DMS153 treated with DMSO at 0.1 percent for 48 hours (cell line): ENCODE data around the gene TRIM61.
"Not testable (repeated sequence)": the region's sequence is repeated elsewhere in the genome, so short reads cannot be mapped to it uniquely, and the experiment has no call there.

Source experiments
- DNase-seq: peaks from one replicate; lab custom pipeline; 2025; ENCODE audit not compliant: unreplicated experiment; lab: John Stamatoyannopoulos, UW

Gene TRIM61

DNA sequence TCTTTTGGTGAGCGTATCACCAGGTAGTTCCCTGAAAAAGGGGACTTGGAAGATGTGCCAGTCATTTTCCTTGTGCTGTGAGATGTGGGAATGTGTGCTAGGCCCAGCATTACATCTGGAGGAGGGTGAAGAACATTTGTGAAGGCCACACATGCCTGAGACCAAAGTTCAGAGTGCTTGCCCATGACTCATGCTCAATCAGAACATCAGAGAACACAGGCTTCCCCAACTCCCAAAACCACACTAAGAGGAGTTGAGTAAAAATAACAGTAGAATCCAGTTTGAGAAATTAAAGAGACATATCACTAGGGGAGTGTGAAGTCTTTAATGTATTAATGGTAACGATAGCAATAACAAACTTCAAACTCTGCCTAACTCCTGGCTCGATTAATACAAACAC is 18.0 kb downstream of the TRIM61 start:
- DNase-seq = not testable (repeated sequence)

DNA sequence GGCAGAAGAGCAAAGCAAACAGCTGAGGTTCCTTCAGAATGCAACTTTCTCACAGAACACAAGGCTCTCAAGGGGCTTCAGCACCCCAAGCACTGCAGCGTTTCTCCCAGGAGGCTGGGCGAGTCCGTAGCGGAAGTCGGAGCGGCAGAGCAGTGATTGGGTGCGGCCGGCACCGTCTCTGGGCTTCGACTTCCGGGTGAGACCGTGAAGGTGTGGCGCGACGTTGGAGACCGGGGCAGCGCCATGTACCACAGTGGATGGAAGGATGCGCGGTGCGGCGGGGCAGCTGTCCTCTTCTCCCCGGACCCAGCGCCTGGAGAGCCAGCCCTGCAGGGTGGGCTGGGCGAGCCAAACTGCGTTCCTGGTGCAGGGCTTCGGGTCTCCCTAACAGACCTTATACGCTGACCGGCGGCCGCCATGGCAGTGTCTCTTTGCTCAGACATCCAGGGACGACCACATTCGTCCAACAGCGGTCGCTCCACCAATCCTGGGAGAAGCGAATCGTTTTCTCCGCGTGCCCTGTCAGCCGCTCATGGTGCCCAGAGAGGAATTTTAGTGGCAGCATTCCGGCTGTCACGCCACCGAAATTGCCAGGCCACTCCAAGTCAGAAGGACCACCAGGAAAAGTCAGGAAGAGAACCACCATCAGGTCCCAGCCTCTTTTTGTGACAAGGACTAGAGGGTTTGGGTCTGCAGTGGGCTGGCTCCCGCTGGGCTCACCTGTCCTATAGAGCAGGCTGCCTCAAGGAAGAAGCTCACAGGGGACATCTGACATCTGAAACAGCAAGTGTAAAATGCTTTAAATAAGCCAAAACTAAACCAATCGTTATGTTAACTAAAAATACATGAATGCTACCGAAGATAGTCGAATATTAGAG is 20.5 kb downstream of the TRIM61 start:
- peak; percentile 55 for DNase-seq

DNA sequence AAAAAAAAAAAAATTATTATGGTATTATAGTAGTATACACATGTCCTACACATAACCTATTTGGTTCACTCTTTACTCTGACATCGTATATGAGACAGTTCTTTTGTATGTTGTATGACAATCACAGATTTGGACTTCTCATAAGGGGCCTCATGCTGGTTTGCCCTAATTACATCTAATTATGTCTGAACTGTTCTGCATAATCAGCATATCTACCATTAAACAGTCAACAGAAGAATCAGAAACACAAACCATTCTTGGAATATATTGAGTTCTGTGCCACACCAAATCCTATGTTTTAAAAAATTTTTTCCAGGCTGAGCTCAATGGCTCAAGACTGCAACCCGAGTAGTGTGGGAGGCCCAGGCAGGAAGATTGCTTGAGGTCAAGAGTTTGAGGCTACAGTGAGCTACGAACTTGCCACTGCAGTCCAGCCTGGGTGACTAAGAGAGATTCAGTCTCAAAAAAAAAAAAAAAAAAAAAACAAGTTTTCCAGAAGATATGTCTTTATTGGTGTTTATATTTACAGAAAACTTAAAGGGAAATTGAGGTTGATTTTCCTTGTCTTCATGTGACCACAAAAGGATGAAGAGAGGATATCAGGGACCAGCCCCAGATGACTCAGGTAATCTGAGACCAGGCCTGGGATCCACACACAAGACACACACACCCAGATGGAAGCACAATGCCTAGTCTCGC is 22.2 kb downstream of the TRIM61 start:
- no peak for DNase-seq

DNA sequence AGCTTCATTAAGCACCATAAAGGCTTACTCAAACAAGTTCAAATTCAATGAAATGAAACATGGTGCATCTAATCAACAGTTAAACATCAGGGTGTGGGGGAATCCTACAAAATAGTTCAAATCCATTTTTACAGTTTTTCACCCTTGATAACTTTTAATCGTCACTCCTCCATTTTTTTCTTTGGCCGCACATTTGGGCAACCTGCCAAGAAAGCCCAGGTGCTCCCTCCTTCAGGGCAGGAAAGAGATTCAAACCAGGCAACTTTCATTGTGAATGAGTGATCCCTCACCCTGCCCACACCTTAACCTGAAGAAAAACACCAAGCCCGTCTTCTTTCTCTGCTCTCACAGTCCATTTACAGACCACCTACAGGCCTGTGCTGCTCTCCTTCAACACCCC is 24.9 kb downstream of the TRIM61 start:
- DNase-seq = no peak

GRCh38 chr4:164949448-164950143 is 27.9 kb downstream of the TRIM61 start:
- DNase-seq = no peak

- DNase-seq = no peak
Measured at GRCh38 chr4:164948975-164949374, 28.5 kb downstream of the TRIM61 start.

DNA sequence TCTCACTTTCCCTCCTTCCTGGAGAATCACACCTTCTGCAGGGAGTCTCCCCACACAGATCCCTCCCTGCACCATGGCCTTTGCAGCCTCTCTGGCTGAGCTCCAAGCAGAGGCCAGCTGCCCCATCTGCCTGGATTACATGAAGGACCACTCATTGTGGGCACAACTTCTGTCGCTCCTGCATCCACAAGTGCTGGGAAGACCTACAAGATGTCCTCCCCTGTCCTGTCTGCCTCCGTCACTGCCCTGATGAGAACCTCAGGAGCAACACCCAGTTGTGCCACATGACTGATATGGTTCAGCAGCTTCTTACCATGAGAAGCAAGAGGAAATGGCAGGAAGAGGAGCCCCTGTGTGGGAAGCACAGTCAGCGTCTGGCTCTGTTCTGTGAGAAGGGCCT is 29.5 kb downstream of the TRIM61 start:
- DNase-seq = not testable (repeated sequence)

GRCh38 chr4:164946810-164947209 is 30.6 kb downstream of the TRIM61 start:
- no peak for DNase-seq

- no peak for DNase-seq
Measured at GRCh38 chr4:164945146-164945545, 32.3 kb downstream of the TRIM61 start.

GRCh38 chr4:164943192-164943591 is 34.3 kb downstream of the TRIM61 start:
- DNase-seq = no peak

DNA sequence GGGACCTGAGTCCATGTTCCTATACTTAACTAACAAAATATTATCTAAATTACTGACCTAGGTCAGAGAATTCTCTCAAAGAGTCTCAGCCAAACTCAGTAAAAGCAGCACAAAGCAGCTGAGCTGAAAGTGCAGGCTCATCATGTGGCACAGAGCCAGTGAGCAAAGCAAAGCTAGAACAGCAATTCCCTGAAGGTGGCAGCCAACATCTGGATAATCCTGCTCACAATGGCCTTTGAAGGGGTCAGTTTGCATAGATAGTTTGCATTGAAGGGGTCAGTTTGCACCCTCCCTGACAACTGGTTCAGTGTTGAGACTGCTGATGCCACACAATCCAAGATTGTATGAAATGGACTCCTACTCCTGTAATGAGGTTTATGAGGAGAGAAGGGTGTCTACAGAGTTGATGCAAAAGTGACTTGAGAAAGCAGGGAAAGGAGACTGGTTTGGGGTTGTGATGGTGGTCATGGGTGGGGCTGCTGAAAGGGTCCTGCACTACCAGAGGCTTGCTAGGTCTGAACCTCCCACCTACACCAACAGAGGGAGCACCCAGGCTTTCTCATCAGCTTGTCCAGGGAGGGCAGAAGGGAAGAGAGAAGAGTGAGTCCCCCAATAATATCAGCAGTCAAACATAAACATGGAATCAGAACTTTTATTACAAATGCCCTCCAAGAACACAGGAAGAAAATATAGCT is 39.7 kb downstream of the TRIM61 start:
- DNase-seq = no peak

GRCh38 chr4:164935865-164936606 is 41.4 kb downstream of the TRIM61 start:
- DNase-seq = not testable (repeated sequence)

- DNase-seq = no peak
Measured at GRCh38 chr4:164935363-164935762, 42.1 kb downstream of the TRIM61 start.

GRCh38 chr4:164933244-164933643 is 44.2 kb downstream of the TRIM61 start:
- no peak for DNase-seq

- DNase-seq = no peak
Measured at GRCh38 chr4:164931551-164932324, 45.7 kb downstream of the TRIM61 start.

GRCh38 chr4:164930647-164931046 is 46.8 kb downstream of the TRIM61 start:
- no peak for DNase-seq

- not testable (repeated sequence) for DNase-seq
Measured at GRCh38 chr4:164927101-164927500, 50.4 kb downstream of the TRIM61 start.

DNA sequence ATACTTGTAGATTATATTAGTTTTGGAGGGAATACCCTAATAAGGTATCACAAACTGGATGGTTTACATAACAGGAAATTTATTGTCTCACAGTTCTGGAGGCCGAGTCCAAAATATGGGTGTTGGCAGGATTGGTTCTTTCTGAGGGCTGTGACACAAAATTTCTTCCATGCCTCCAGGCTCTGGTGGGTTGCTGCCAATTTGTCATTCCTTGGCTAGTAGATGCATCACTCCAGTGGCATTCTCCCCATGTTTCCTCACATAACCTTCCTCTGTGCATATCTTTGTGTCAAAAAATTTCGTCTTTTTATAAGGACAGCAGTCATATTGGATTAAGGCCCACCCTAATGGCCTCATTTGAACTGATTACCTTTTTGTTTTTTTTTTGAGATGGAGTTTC is 51.2 kb downstream of the TRIM61 start:
- DNase-seq = no peak

DNA sequence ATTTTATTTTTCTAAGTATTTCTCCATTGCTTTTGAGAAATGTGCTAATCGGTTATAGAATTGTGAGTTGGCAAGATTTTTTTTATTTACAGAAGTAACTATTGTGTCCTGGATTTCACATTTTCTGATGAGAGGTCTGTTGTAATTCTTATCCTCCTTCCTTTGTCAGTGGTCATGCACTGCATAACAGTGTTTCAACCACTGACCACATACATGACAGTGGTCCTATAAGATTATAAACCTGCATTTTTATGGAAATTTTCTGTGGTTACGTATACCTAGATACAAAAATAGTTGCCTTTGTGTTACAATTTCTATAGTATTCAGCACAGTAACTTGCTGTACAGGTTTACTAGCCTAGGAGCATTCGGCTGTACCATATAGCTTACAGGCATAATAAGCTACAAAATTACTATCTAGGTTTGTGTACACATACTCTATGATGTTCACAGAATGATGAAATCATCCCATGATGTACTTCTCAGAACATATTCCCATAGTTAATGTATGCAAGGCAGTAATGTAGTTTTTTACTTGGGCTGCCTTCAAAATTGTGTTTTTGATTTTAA is 52.7 kb downstream of the TRIM61 start:
- no peak for DNase-seq
